Right lobe of liver (tissue), 4 donors: ENCODE measurements around the gene AKNA.
"Not testable (repeated sequence)": the region's sequence is repeated elsewhere in the genome, so short reads cannot be mapped to it uniquely, and the experiment has no call there.

Source experiments
- POLR2A ChIP-seq: fragments of 450-650 bp; IDR thresholded peaks from one replicate; pipeline ENCODE4 v1.6.1; 2017; ENCODE audit warnings: antibody characterized with exemption, mild to moderate bottlenecking
- TF ChIP-seq, protein P1 (sequence below), 4 donors: fragments of 200-600 bp in 3 of 4; fragments of 450-650 bp in 1 of 4; IDR thresholded peaks; one replicate each; pipeline versions ENCODE4 v1.5.1 to v1.8.0; 2016 to 2022; ENCODE audit warnings: antibody characterized with exemption in 4 of 4, mild to moderate bottlenecking in 2 of 4
- donor health status: DM: no; HTN: no; CAD: no.
- donor health status: DM: no; HTN: no; CAD: no.
- donor health status: DM: no; HTN: yes; CAD: no.

DNA sequence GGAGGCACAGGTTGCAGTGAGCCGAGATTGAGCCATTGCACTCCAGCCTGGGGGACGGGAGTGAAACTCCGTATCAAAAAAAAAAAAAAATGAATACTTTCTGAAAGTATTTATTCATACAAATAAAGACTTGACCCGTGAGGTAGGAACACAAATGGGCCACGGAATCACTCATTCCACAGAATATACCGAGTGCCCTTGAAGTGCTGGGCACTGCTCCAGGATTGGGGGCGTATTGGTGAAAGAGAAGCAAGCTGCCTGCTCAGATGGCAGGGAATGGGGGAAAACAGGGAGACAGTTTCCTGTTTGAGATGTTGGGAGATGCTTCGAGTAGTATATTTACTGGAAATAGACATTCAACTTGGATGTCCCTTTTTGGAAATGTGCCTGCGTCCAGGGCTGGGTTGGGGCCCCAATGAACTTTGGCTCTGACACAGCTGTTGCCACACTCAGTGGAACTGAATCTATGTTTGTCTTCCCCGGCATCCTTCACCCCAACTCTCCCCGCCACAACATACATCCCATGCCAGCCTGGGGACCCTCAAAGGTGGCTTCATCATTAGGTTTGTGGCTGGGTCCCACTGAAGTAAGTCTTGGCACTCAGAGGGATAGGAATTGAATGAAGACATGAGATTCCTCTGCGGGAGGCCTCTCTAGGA is 65.5 kb downstream of the AKNA start:
- TF ChIP-seq, protein P1, sequence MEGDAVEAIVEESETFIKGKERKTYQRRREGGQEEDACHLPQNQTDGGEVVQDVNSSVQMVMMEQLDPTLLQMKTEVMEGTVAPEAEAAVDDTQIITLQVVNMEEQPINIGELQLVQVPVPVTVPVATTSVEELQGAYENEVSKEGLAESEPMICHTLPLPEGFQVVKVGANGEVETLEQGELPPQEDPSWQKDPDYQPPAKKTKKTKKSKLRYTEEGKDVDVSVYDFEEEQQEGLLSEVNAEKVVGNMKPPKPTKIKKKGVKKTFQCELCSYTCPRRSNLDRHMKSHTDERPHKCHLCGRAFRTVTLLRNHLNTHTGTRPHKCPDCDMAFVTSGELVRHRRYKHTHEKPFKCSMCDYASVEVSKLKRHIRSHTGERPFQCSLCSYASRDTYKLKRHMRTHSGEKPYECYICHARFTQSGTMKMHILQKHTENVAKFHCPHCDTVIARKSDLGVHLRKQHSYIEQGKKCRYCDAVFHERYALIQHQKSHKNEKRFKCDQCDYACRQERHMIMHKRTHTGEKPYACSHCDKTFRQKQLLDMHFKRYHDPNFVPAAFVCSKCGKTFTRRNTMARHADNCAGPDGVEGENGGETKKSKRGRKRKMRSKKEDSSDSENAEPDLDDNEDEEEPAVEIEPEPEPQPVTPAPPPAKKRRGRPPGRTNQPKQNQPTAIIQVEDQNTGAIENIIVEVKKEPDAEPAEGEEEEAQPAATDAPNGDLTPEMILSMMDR (IDR thresholded peaks at IDR 0.05): not testable (repeated sequence)
- not testable (repeated sequence) for TF ChIP-seq POLR2A
